IPS DF 19.7 (cell line): Measurements from ENCODE around the gene USP21.

Source experiments
- DNase-seq: peaks from one replicate; pipeline ENCODE4 v3.0.0-alpha.2; 2013; ENCODE audit warnings: low read depth, low spot score

The USP21 gene

DNA sequence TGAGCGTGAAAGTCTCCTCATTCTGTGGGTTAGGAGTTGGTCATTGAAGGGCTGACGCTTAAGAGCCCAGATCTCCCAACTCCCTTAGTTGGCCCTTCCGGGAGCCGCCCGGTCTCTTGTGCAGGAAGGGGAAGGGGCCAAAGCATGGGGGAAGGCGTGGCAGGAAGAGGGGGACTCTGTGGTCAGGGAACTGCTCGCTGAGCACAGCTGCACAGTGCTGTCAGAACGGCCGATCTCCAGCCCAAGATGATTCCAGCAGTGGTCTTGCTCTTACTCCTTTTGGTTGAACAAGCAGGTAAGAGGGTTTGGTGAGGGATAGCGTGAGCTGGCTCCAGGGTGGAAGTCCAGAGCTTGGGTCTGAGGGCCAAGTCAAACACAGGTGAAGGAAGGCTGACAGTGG lies 55.8 kb downstream of the USP21 start, which contains the start of gene FCER1G:
Gene FCER1G, plus strand, starts transcription at position 220 of the 400 bp plus-strand sequence. Its CDS starts 27 bp downstream, at position 247.
- no peak for DNase-seq
